Inflammatory macrophage treated with lipopolysaccharide for 1 hour (primary cell): ENCODE data around the gene PTPRD.

ENCODE experiments used
- DNase-seq, 2 donors: peaks; one replicate each; pipeline ENCODE4 v3.0.0-alpha.2; 2020 to 2022

Gene PTPRD

GRCh38 chr9:10045598-10045997, 567.2 kb downstream of the PTPRD start:
- DNase-seq: no peak

GRCh38 chr9:10041726-10042229, 571.0 kb downstream of the PTPRD start:
- DNase-seq: no peak

GRCh38 chr9:10036095-10036494, 576.7 kb downstream of the PTPRD start:
- no peak for DNase-seq

- no peak for DNase-seq
These were observed 580.6 kb downstream of the PTPRD start for GRCh38 chr9:10032166-10032565.

GRCh38 chr9:10026443-10026984, 586.3 kb downstream of the PTPRD start:
- DNase-seq: no peak

- no peak for DNase-seq
These were observed 597.0 kb downstream of the PTPRD start for GRCh38 chr9:10015755-10016154.

GRCh38 chr9:10014889-10015288, 597.9 kb downstream of the PTPRD start:
- DNase-seq: no peak

GRCh38 chr9:10009401-10009800, 603.4 kb downstream of the PTPRD start:
- DNase-seq: no peak

- no peak for DNase-seq
These were observed 604.6 kb downstream of the PTPRD start for GRCh38 chr9:10008101-10008799.

GRCh38 chr9:10007356-10007755, 605.4 kb downstream of the PTPRD start:
- DNase-seq: no peak

GRCh38 chr9:10005206-10005605, 607.6 kb downstream of the PTPRD start:
- no peak for DNase-seq

GRCh38 chr9:10003047-10003446, 609.8 kb downstream of the PTPRD start:
- no peak for DNase-seq

GRCh38 chr9:10000669-10001068, 612.1 kb downstream of the PTPRD start:
- no peak for DNase-seq

GRCh38 chr9:9998491-9999287, 614.1 kb downstream of the PTPRD start:
- DNase-seq: peak; percentile 8 to 14

GRCh38 chr9:9997585-9997984, 615.2 kb downstream of the PTPRD start:
- no peak for DNase-seq

- no peak for DNase-seq
These were observed 616.5 kb downstream of the PTPRD start for GRCh38 chr9:9996259-9996658.

- DNase-seq: no peak
These were observed 619.9 kb downstream of the PTPRD start for GRCh38 chr9:9992936-9993335.

GRCh38 chr9:9973062-9973461, 639.7 kb downstream of the PTPRD start:
- no peak for DNase-seq

GRCh38 chr9:9970514-9970913, 642.3 kb downstream of the PTPRD start:
- DNase-seq: no peak

- no peak for DNase-seq
These were observed 649.0 kb downstream of the PTPRD start for GRCh38 chr9:9963841-9964240.

GRCh38 chr9:9961934-9962333, 650.9 kb downstream of the PTPRD start:
- DNase-seq: no peak

GRCh38 chr9:9961487-9961886, 651.3 kb downstream of the PTPRD start:
- DNase-seq: no peak

- DNase-seq: no peak
These were observed 661.1 kb downstream of the PTPRD start for GRCh38 chr9:9951556-9952160.

- DNase-seq: no peak
These were observed 662.0 kb downstream of the PTPRD start for GRCh38 chr9:9950813-9951212.
